Astrocyte (in vitro differentiated cells and primary cell): ENCODE results near the gene DDN. TPM values are rescaled to one million over a fixed set of nuclear protein-coding genes. Genes with fewer than 3 reads are reported as not detected.

ENCODE experiments used
- DNase-seq: peaks from one replicate; pipeline ENCODE4 v3.0.0-alpha.2; 2010; ENCODE audit warnings: low read depth
- FAIRE-seq: peaks from 2 replicates; lab custom pipeline; 2011; peaks lifted over from hg19 to GRCh38; lab: Jason Lieb, UNC
- H2AFZ ChIP-seq: 2 replicates; pipeline ENCODE4 v1.6.0; 2012; ENCODE audit warnings: low read depth, low read length, inconsistent platforms
- H3K27ac ChIP-seq: 2 replicates; pipeline ENCODE4 v1.5.1; 2011; ENCODE audit warnings: low read depth, low read length, inconsistent platforms
- H3K27me3 ChIP-seq: 2 replicates; pipeline ENCODE4 v1.6.0; 2011; ENCODE audit warnings: low read length, inconsistent platforms; ENCODE audit not compliant: insufficient read depth
- H3K36me3 ChIP-seq: 2 replicates; pipeline ENCODE4 v1.5.1; 2011; ENCODE audit warnings: low read length, inconsistent platforms; ENCODE audit not compliant: insufficient read depth
- H3K4me1 ChIP-seq: 2 replicates; pipeline ENCODE4 v1.5.1; 2011; ENCODE audit warnings: low read length, inconsistent platforms; ENCODE audit not compliant: insufficient read depth
- H3K4me2 ChIP-seq: 2 replicates; pipeline ENCODE4 v1.6.0; 2012; ENCODE audit warnings: low read length, inconsistent platforms
- H3K4me3 ChIP-seq: 2 replicates; pipeline ENCODE4 v1.5.1; 2011; ENCODE audit warnings: low read depth, mild to moderate bottlenecking, low read length, inconsistent platforms; ENCODE audit not compliant: insufficient read depth
- H3K79me2 ChIP-seq: 2 replicates; pipeline ENCODE4 v1.6.0; 2012; ENCODE audit warnings: mild to moderate bottlenecking, low read length, inconsistent platforms; ENCODE audit not compliant: insufficient read depth
- H3K9ac ChIP-seq: 2 replicates; pipeline ENCODE4 v1.6.0; 2012; ENCODE audit warnings: mild to moderate bottlenecking, low read length, inconsistent platforms
- H3K9me3 ChIP-seq: 2 replicates; pipeline ENCODE4 v1.5.1; 2012; ENCODE audit warnings: low read depth, mild to moderate bottlenecking, low read length, inconsistent platforms; ENCODE audit not compliant: insufficient read depth
- H4K20me1 ChIP-seq: 2 replicates; pipeline ENCODE4 v1.6.0; 2012; ENCODE audit warnings: low read length, inconsistent platforms; ENCODE audit not compliant: insufficient read depth
- H3K27ac Mint-ChIP-seq: one replicate; pipeline ENCODE4 v1.8.0; 2021; ENCODE audit warnings: mild to moderate bottlenecking, mixed read lengths; ENCODE audit not compliant: unreplicated experiment
- H3K27me3 Mint-ChIP-seq: one replicate; pipeline ENCODE4 v1.8.0; 2021; ENCODE audit warnings: low read depth, mixed read lengths; ENCODE audit not compliant: unreplicated experiment
- H3K36me3 Mint-ChIP-seq: one replicate; pipeline ENCODE4 v1.8.0; 2021; ENCODE audit warnings: low read depth, mixed read lengths; ENCODE audit not compliant: unreplicated experiment
- H3K4me1 Mint-ChIP-seq: one replicate; pipeline ENCODE4 v1.8.0; 2021; ENCODE audit warnings: low read depth, mixed read lengths; ENCODE audit not compliant: unreplicated experiment
- H3K4me3 Mint-ChIP-seq: one replicate; pipeline ENCODE4 v1.8.0; 2021; ENCODE audit warnings: mild to moderate bottlenecking, moderate library complexity, mixed read lengths; ENCODE audit not compliant: unreplicated experiment
- H3K9me3 Mint-ChIP-seq: one replicate; pipeline ENCODE4 v1.8.0; 2021; ENCODE audit warnings: mild to moderate bottlenecking, mixed read lengths; ENCODE audit not compliant: unreplicated experiment
- EZH2 ChIP-seq: IDR thresholded peaks from 2 replicates; pipeline ENCODE4 v1.6.1; 2012; ENCODE audit warnings: mild to moderate bottlenecking, low read length, inconsistent platforms; ENCODE audit not compliant: insufficient read depth
- total RNA-seq: library from RNA; stranded (reverse); gene quantifications from 2 replicates; pipeline ENCODE4 v1.2.1, GENCODE V29; 2021
- TF ChIP-seq, protein P1 (sequence below): IDR thresholded peaks from 2 replicates; pipeline ENCODE4 v1.5.1; 2011; ENCODE audit warnings: low read depth, mild to moderate bottlenecking, inconsistent platforms, low read length, moderate library complexity; ENCODE audit not compliant: insufficient read depth

DDN gene
- total RNA-seq, 1 donor from 2014 or later = 0.50 TPM

DNA sequence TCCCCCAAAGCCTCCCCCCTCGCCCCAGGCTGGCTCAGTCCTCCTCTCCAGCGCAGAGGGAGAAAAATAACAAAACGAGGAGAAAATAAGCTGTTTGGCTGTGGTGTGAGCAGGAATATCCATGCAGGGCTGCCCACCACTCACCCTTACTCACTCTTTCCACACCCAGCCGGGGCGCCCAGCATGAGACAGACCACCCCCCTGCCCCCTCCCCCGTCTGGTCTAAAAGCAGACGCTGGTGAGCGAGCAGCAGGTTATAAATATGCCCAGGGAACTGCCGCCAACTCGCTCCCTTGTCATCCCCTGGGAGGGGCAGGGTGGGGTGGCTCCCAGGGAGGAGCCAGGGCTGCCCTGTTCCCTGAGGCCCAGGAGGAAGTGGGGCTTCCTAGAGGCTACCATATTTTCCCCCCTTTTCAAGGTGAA is 13.7 kb downstream of the DDN start:
- Histone ChIP-seq H3K27me3 (peaks cover 83% of the 10 kb centered on the region), H3K9me3 (peaks cover 9% of the 10 kb centered on the region), H3K36me3 (no peaks in the 10 kb centered on the region), H3K4me2 (no peak overlapping the region), H2AFZ (no peak overlapping the region), H3K79me2 (no peaks in the 10 kb centered on the region), H4K20me1 (peaks cover 24% of the 10 kb centered on the region), H3K4me1 (peaks cover 5% of the 10 kb centered on the region), H3K27ac (no peak overlapping the region), H3K4me3 (no peak overlapping the region), H3K9ac (no peak overlapping the region)
- Mint-ChIP-seq H3K4me1 (peaks cover 3% of the 10 kb centered on the region), H3K27ac (no peak overlapping the region), H3K9me3 (peaks cover 8% of the 10 kb centered on the region), H3K27me3 (peaks cover 83% of the 10 kb centered on the region), H3K4me3 (no peak overlapping the region), H3K36me3 (no peaks in the 10 kb centered on the region)
- TF ChIP-seq EZH2 = no peak
- TF ChIP-seq, protein P1, sequence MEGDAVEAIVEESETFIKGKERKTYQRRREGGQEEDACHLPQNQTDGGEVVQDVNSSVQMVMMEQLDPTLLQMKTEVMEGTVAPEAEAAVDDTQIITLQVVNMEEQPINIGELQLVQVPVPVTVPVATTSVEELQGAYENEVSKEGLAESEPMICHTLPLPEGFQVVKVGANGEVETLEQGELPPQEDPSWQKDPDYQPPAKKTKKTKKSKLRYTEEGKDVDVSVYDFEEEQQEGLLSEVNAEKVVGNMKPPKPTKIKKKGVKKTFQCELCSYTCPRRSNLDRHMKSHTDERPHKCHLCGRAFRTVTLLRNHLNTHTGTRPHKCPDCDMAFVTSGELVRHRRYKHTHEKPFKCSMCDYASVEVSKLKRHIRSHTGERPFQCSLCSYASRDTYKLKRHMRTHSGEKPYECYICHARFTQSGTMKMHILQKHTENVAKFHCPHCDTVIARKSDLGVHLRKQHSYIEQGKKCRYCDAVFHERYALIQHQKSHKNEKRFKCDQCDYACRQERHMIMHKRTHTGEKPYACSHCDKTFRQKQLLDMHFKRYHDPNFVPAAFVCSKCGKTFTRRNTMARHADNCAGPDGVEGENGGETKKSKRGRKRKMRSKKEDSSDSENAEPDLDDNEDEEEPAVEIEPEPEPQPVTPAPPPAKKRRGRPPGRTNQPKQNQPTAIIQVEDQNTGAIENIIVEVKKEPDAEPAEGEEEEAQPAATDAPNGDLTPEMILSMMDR = no peak
- FAIRE-seq (no peak), DNase-seq (no peak)

DNA sequence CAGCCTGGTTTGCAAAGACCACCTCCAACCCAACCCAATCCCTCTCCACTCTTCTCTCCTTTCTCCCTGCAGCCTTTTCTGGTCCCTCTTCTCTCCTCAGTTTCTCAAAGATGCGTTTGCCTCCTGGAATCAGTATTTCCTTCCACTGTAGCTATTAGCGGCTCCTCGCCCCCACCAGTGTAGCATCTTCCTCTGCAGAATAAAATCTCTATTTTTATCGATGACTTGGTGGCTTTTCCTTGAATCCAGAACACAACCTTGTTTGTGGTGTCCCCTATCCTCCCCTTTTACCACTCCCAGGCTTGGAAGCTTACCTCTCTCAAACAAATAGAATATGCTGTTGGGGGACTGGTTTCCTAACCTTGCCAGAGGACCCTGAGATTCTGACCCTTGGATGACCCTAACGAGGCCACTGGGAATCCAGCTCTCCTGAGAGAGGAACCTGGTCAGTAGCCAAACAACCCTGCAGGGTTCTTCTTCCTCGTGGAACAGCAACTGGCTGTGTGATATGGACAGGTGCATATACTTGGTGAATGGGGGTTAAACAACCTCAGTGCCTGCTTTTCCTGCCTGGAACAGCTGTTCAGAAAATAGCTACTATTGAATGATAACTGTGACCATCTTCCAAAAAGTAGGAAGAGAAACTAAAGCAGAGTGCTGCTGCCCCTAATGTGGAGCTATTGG is 16.6 kb downstream of the DDN start:
- Mint-ChIP-seq H3K4me1 (peaks cover 2% of the 10 kb centered on the region), H3K27ac (peak overlapping the region; percentile 62)

More for the DNA sequence above, 16.6 kb downstream of the DDN start:
- no peak for TF ChIP-seq EZH2
- TF ChIP-seq, protein P1 = no peak
- peaks cover 10% of the 10 kb centered on the region for H3K9me3 Mint-ChIP-seq
- Histone ChIP-seq H3K79me2 (no peaks in the 10 kb centered on the region), H3K27ac (no peak overlapping the region), H3K4me2 (no peak overlapping the region), H3K4me3 (no peak overlapping the region), H3K9ac (no peak overlapping the region), H3K4me1 (peaks cover 27% of the 10 kb centered on the region), H4K20me1 (peaks cover 38% of the 10 kb centered on the region), H3K36me3 (no peaks in the 10 kb centered on the region), H2AFZ (no peak overlapping the region), H3K27me3 (peaks cover 93% of the 10 kb centered on the region), H3K9me3 (peaks cover 7% of the 10 kb centered on the region)
- no peak overlapping the region for H3K4me3 Mint-ChIP-seq
- no peaks in the 10 kb centered on the region for H3K36me3 Mint-ChIP-seq
- FAIRE-seq (no peak), DNase-seq (no peak)
- H3K27me3 Mint-ChIP-seq = peaks cover 79% of the 10 kb centered on the region
